ENCODE results near the gene KAT6B.

The KAT6B gene

DNA sequence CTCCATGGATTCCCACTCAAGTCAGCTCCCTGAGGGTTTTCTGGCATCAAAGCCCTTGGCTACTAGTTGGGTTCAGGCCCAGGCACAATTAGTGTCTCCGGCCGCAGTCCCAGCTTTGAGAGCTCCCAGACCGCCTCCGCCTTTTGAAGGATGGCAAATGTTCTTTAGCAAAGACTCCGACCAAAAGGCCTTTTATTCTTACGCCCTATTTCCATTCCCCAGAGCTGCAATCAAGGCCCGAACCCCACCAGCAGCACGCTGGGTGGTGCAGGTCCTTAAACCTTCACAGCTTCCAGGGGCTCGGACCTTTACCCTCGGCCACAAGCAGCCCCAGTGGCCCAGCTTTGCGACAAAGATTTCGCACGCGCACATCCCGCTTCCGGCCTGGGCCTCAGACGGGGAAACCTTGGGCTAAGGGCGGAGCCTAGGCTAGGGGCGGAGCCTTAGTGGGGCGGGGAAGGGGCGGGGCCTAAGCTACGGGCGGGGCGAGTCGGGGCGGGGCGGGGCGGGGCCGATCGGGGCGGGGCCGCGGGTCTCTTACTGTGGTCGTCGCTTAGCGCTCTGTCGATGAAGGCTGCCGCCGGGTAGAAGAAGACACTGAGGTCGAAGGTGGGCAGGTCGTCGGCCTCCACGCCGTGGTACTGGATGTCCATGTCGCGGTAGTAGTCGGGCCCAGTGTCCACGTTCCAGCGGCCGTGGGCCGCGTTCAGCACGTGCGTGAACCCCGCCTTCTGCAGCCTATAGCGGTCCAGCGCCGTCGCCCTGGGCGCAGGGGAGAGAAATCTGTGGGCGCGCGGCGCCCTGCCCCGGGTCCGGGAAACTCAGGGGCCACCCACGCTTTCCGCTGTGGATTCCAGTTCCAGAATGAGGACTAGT lies 217.1 kb downstream of the KAT6B start:
- DNase-seq: no peak

DNA sequence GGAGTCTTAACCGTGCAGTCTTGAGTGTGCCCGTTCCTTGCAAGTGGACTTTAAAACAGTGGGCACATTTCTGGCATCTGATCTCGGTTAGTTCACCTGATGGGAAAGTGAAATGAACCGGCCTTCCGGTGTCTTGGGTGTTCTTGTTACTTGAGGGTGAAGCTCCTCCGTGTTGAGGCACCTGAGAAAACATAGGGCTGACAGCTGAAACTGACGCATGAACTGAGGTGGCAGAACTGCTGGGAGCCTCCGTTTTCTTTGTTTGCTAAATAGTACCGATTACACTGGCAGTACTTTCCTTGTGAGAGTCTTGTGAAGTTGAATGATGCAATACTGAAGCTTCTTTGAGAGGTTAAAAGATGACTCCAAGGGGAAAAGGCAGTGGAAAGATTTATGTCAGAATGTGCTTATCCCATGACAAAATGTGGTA lies 222.3 kb downstream of the KAT6B start:
- no peak for DNase-seq

DNA sequence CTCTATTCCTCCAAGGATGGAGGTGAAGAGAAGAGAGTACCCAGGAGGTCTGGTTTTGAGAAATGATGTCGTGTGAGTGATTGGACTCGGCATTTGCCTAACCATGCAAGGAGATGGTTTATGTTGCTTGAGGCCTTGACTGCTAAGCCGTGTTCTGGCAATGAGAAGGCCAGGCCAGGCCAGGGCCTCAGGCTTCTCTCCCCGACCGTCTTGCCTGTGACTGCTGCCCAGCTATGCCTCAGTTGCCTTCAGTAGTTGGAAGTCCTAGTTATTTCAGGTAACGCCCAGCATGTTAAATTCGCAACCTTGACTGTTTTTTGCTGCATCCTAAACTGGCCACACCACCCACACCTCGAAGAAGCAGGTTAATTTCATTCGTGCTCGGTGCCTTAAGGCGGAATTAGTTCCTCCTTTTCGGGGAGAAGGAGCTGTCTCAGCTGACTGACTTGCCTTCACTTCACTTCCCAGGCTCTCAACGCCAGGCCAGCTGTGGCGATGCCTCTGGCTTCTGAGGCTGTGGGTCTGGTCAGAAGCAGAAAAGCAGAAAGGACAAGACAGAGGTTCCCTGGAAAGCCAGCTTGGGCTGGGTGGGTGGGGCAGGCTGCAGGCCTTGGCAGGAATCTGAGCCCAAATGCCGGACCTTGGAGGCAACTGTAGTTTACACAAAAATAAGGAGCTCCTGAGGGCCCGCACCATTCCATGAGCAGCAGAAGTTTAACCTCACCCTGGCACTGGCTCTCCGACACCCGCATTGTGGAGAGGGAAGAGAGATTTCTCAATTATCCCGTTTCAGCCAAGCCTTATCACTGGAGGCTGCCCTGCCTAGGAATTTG lies 223.1 kb downstream of the KAT6B start:
- DNase-seq: no peak

GRCh38 chr10:75050149-75050919 lies 223.9 kb downstream of the KAT6B start:
- no peak for DNase-seq

DNA sequence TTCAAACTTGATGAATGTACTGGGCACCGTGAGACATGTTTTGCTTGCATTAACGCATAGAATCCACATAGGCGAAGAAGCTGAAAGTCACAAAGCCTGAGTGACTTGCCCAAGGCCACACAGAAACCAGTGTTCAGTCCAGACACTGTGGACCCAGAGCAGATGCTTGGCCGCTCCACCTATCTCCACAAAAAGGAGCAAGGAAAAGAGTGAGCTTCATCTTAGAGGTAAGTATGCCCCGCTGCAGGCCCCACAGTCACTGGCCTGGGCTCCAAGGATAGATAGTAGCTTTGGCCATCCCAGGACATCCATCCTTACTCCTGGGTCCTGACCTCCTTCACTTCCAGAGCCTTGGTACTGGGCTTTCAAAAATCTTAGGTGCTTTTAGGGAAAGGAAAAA lies 224.9 kb downstream of the KAT6B start:
- no peak for DNase-seq

DNA sequence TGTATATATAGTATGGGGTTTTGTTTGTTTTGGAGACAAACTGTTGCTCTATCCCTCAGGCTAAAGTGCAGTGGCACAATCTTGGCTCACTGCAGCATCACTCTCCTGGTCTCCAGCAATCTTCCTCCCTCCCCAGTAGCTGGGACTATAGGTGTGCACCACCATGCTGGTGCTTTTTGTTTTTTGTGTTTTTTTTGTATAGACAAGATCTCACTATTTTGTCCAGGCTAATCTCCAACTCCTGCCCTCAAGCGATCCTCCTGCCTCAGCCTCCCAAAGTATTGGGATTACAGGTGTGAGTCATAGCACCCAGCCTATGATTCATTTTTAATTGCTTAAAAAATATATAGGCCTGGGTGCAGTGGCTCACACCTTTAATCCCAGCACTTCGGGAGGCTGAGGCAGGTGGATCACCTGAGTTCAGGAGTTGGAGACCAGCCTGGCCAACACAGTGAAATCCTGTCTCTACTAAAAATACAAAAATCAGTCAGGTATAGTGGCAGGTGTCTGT lies 229.6 kb downstream of the KAT6B start:
- DNase-seq: peak; percentile 18

DNA sequence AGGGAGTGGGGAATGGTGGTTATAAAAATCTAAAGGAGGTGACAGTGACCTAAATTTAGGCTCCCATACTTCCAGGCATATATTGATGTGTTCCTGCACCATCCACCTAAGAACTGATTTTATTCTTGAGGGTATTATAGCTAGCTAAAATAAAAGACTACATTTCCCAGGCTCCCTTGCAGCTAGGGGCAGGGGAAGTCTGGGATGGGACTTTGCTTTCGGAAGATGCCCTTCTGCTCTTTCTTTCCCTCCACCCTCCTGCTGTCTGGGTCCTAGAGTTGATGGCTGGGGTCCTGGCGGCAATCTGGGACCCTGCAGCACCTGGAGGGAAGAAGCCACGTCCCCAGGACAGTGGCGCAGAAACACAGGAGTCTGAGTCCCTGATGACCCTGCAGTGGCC lies 231.3 kb downstream of the KAT6B start:
- no peak for DNase-seq

DNA sequence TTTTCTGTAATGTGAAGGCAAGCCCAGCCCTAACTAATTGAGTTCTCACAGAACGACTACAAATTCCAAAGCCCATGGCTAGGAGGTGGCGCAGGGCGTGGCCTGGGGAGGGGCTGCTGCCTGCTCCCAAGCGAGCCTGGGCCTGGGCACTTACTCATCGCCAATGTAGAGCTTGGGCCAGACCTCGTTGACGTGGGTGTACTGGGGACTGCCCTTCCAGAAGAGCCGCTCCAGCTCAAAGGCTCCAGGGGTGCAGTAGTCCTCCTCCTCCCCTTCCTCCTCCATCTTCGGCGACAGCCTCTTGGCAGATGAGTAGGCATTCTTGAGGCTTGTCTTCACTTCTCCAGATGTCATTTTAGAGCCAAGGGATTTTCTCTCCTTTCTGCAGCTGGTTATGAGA lies 231.8 kb downstream of the KAT6B start:
- DNase-seq: no peak

DNA sequence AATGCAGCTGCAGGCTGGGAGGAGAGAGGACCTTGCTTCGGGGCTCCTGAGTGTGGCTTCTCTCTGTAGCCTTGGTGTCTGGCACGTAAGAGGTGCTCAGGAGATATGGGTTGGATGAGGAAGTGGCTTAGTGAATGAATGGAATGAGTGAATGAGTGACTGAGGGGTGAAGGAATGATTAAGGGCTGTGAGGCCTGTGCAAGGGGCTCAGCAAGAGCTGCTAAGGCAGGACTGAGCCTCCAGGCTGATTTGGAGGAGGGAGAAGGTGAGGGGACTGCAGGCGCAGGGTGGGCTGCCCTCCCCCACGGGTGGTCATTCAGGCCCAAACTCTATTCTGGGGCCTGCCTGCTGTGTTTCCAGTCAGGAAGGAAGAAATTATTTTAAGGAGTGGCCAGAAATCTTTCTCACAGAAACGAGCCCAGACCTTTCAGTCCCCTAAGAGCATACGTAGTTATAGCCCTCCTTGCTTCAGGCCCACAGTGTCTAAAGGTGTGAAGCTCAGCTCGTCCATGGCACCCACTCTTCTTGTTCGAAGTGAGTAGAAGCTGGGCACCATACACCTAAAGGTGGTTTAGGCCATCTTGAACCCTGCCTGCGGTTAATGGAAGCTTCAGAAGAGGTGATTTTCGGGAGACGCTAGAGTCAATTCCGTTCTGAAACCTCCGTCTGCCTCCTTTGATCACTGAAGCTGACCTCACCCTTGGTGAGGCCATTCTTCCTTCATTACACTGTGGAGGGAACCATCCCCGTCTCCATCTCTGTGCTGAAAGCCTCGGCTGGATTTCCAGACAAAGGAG lies 235.5 kb downstream of the KAT6B start:
- DNase-seq: no peak

DNA sequence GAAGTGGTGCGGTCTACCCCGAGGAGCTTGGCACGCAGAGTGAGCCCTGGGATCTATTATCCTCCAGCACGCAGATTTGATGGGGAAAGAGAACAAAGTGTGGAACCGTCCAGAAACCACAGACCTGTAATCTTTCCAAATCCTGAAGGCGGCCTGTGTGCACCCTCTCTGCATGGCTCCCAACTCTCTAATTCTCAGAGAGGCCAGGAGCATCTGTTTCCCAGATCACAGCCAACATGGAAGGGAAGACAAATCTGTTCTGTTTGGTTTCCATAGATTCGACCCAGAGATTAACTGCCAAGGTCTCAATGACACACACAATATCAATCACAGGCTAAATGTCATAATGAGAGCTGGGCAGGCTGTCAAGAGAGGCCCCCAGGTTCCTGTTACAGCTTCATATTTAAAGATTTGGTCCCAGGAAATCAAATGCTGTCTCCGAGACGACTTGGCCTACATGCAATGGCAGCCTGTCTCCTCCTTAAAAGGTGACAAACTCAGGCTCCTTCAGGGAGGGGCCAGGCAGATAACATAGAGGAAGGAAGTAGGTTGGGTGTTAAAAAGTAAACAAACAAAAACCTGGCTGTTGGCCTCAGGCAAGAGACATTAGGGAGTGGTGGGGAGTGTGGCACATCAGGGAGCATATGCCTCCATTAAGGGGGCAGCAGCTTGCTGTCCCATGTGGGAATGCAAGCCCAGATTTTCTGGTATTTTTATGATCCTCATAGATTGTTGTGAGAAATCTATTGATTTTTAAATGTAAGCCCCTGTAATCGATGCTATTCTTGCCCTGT lies 236.3 kb downstream of the KAT6B start:
- peak; percentile 46 for DNase-seq

GRCh38 chr10:75063461-75064230 lies 237.2 kb downstream of the KAT6B start:
- no peak for DNase-seq

DNA sequence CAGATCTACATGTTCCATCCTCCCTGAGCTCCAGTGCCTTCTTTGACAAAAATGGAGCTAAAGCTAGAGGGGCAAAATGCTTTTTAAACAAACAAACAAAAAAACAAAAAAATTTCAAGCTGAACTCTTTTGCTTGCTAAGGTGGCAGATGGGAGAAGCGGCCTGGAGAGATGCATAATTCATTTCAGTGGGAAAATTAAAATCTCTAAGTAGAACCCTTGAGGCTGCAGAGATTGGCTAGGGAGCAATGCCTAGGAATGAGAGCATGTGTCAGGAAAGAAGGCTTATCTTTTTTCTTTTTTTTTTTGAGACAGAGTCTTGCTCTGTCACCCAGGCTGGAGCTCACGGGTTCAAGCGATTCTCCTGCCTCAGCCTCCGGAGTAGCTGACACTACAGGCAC lies 238.7 kb downstream of the KAT6B start:
- DNase-seq: no peak

GRCh38 chr10:75066271-75066670 lies 239.9 kb downstream of the KAT6B start:
- no peak for DNase-seq

DNA sequence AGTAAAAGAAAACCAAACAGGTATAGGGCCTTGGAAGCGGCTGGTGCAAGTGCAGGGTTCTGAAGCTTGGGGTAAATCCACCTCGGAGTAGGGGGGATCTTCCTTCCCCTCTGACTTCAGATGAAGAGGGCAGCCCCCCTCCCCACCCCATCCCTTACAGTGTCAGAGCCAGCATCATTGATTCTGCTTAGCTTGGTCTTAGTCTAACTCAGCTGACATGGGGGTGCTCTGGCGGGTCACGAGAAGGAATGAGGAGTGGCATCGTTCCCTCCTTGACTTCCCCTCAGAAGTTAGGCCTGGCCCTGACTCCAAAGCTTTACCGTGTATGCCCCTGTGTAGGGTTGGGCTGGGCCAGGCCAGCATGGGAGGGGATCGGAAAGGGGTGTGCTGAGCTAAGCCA lies 240.9 kb downstream of the KAT6B start:
- DNase-seq: no peak

GRCh38 chr10:75068523-75068922 lies 242.1 kb downstream of the KAT6B start:
- no peak for DNase-seq

DNA sequence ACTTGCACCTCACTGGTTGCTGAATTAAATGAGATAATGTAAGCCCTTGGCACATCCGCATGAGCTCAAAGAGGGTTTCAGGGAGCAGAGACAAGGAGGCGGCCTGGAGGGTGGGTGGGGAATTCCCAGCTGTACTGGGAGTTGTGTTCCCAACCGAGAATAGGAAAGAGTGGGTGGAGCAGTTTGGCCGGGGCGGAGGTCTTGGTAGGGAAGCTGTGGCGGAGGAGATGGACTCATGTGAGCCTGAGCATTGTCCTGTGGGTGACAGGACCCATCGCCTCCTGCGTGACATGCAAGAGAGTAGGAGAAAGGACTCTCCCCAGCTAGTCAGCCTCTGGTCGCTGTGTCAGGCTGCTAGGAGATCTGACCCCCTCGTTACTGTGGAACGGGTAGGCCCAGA lies 244.1 kb downstream of the KAT6B start:
- DNase-seq: no peak

GRCh38 chr10:75070961-75071428 lies 244.6 kb downstream of the KAT6B start:
- DNase-seq: peak; percentile 70

DNA sequence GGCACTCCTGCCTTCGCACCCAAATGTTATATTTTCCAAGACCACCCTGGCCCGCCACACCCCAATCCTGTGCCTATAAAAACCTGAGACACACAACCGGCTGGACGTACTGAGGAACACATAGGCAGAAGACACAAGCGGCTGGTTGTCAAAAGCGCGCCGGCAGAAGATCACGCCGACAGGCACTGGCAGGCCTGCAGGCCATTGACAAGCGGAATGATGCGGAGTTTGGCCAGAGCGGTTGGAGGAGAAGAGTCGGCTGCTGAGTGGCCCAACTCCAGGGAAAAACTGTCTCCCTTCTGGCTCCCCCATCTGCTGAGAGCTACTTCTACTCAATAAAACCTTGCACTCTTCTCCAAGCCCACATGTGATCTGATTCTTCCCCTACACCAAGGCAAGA lies 245.4 kb downstream of the KAT6B start:
- no peak for DNase-seq

DNA sequence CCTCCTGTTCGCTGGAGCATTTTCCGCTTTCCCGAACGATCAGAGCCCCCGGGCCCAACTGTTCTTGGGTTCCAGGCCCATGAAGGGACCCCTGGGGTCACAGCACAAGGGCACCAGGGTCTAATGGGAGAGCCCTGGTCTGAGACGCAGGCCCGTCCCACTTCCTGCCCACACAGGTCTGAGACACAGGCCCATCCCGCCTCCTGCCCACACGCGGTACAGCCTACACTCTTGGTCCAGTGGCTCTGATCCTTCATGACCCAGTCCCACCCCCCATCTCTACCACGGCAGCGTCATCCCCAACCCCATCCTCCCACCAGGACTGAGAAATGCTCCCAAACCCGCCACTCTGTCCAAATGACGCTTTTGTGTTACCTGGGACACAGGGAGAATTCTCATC lies 246.3 kb downstream of the KAT6B start:
- no peak for DNase-seq

DNA sequence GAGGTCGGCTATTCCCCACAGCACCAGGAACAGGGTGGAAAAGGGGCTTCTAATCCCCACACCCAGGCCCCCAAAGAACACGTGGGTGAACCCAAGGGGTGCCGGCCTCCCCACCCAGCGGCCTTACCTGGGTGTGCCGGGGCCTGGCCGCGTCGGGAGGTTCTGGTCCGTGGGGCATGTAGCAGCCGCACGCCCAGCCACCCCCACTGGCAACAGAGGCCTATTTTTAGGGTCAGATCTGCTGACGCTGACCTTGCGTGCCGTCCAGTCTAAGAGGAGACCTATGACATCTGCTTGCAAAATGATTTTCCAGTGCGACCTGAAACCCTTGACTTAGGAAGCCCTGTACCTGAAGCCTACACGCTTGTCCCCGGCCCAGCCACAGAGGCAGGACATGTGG lies 247.0 kb downstream of the KAT6B start:
- DNase-seq: no peak

All from NCI-H69 (cell line).